Measurements from ENCODE around the gene SEC14L3.
A peak's percentile ranks its signal among the peaks of the same experiment; 100 is the strongest.

SEC14L3 gene

DNA sequence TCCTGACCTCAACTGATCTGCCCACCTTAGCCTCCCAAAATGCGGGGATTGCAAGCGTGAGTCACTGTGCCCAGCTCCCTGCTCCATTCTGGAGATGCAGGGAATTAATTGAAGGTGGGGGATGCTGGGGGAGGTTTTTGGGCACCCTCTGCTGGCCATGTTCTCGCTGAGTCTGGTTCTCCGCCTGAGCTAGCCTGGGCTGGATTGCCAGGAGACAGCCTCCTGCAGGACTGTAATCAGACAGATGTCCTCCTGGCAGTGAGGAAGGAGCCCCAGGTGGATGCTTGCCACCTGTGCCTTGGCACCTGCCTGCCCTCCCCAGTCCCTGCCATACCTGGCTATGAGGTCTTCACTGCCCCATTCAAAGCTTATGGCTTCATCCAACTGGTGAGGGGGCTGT lies 40.9 kb downstream of the SEC14L3 start:
- DNase-seq, result no peak
- peaks cover 17% of the 10 kb centered on the region for H3K36me3 ChIP-seq
- no peak overlapping the region for H3K4me3 ChIP-seq (ENCODE audit: low read depth, low read length)
- TF ChIP-seq, protein P1, sequence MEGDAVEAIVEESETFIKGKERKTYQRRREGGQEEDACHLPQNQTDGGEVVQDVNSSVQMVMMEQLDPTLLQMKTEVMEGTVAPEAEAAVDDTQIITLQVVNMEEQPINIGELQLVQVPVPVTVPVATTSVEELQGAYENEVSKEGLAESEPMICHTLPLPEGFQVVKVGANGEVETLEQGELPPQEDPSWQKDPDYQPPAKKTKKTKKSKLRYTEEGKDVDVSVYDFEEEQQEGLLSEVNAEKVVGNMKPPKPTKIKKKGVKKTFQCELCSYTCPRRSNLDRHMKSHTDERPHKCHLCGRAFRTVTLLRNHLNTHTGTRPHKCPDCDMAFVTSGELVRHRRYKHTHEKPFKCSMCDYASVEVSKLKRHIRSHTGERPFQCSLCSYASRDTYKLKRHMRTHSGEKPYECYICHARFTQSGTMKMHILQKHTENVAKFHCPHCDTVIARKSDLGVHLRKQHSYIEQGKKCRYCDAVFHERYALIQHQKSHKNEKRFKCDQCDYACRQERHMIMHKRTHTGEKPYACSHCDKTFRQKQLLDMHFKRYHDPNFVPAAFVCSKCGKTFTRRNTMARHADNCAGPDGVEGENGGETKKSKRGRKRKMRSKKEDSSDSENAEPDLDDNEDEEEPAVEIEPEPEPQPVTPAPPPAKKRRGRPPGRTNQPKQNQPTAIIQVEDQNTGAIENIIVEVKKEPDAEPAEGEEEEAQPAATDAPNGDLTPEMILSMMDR (IDR thresholded peaks at IDR 0.05; ENCODE audit: low read depth, low read length), result no peak
- no peaks in the 10 kb centered on the region for H3K27me3 ChIP-seq
- H3K4me1 ChIP-seq, result no peaks in the 10 kb centered on the region
- H3K9me3 ChIP-seq, result no peaks in the 10 kb centered on the region; the same call in 1 of the 2 replicates

DNA sequence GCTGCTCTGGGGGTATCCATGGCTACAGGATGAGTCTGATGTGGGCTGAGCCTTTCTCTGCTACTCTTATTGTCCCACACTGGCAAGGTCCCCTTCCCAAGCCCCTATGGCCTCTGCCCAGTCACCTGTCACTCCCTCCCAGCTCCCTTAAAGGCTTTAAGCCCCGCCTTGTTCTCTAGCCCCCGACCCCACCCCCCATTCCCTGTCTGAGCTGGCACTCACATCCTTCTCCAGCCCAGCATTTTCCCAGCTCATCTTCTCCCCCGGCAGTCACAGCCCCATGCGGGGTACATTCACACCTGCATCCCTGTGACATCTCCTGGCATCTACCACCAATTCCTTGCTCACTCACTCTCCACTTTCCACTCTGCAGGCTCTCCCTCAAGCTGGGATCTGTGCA lies 41.9 kb downstream of the SEC14L3 start:
- no peak overlapping the region for H3K4me3 ChIP-seq (ENCODE audit: low read depth, low read length)
- H3K27me3 ChIP-seq, result no peaks in the 10 kb centered on the region

GRCh38 chr22:30427871-30428270 lies 43.9 kb downstream of the SEC14L3 start:
- Histone ChIP-seq H3K9me3 (no peaks in the 10 kb centered on the region), H3K4me1 (no peaks in the 10 kb centered on the region), H3K4me3 (ENCODE audit: low read depth, low read length) (no peak overlapping the region), H3K36me3 (peaks cover 17% of the 10 kb centered on the region), H3K27me3 (no peaks in the 10 kb centered on the region)
- no peak for DNase-seq
- TF ChIP-seq, protein P1 (IDR thresholded peaks at IDR 0.05; ENCODE audit: low read depth, low read length), result no peak

More for the DNA sequence above, 41.9 kb downstream of the SEC14L3 start:
- TF ChIP-seq, protein P1 (IDR thresholded peaks at IDR 0.05; ENCODE audit: low read depth, low read length), result no peak
- H3K36me3 ChIP-seq, result peaks cover 17% of the 10 kb centered on the region
- H3K4me1 ChIP-seq, result no peaks in the 10 kb centered on the region
- H3K9me3 ChIP-seq, result no peaks in the 10 kb centered on the region
- no peak for DNase-seq

DNA sequence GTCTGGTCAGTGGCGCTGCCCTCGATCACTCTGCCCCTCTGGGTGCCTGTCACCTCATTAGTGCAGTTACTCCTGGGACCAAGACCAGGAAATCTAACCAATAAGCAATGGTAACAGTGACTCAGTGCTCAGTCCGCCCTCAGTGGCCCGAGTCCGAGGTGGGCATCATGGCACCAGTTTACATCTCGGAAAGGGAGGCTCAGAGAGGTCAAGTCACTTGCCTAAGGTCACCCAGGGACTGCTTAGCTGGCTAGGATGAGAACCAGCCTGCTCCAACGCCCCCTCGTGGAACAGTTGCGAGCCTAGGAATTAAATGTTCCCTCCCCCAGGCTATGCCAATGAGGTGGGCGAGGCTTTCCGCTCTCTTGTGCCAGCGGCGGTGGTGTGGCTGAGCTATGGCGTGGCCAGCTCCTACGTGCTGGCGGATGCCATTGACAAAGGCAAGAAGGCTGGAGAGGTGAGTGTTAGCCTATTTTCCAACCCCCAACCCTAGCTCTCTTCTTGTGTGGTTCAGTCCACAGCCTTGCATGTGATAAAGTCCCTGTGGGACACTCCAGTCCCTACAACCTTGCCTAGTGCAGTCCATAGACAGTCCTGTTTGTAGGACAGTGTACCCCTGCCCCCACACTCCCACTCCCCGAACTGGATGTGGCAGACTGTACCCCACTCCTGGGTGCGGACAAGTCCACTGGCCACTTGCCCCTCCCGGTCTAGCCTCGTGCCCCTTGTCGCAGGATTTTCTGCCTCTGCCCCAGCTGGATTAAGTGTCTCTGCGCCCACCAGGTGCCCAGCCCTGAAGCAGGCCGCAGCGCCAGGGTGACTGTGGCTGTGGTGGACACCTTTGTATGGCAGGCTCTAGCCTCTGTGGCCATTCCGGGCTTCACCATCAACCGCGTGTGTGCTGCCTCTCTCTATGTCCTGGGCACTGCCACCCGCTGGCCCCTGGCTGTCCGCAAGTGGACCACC lies 45.1 kb downstream of the SEC14L3 start:
- TF ChIP-seq, protein P1 (IDR thresholded peaks at IDR 0.05; ENCODE audit: low read depth, low read length), result peak; percentile 77
- H3K27me3 ChIP-seq, result no peaks in the 10 kb centered on the region
- H3K4me3 ChIP-seq (ENCODE audit: low read depth, low read length), result peak overlapping the region; percentile 87
- no peaks in the 10 kb centered on the region for H3K9me3 ChIP-seq
- H3K36me3 ChIP-seq, result peaks cover 17% of the 10 kb centered on the region
- H3K4me1 ChIP-seq, result peaks cover 8% of the 10 kb centered on the region
- peak; percentile 85 for DNase-seq

- H3K4me3 ChIP-seq (ENCODE audit: low read depth, low read length), result peak within 1 kb of the TSS; percentile 87
- no peaks in the 10 kb centered on the region for H3K27me3 ChIP-seq
- TF ChIP-seq, protein P1 (IDR thresholded peaks at IDR 0.05; ENCODE audit: low read depth, low read length), result no peak
- no peaks in the 10 kb centered on the region for H3K9me3 ChIP-seq
- DNase-seq, result peak; percentile 83
- H3K4me1 ChIP-seq, result peaks cover 17% of the 10 kb centered on the region
- H3K36me3 ChIP-seq, result peaks cover 17% of the 10 kb centered on the region
These were observed 46.0 kb downstream of the SEC14L3 start, which contains the start of gene MTFP1 for GRCh38 chr22:30425616-30426387. Gene MTFP1 (plus strand): TSS chr22:30425768. CDS start chr22:30425880, 112 bp downstream.
